ENCODE measurements around the gene SIPA1L3. TPM values are rescaled to one million over a fixed set of nuclear protein-coding genes. Genes with fewer than 3 reads are reported as not detected.

Gene SIPA1L3
- total and polyA plus RNA-seq, 9 of the 15 experiments (the other 6 are each of a cell fraction or from before 2014, with no cell fraction given), result 0.01 to 6.1 (median 2.5) TPM

- TF ChIP-seq, protein P1, sequence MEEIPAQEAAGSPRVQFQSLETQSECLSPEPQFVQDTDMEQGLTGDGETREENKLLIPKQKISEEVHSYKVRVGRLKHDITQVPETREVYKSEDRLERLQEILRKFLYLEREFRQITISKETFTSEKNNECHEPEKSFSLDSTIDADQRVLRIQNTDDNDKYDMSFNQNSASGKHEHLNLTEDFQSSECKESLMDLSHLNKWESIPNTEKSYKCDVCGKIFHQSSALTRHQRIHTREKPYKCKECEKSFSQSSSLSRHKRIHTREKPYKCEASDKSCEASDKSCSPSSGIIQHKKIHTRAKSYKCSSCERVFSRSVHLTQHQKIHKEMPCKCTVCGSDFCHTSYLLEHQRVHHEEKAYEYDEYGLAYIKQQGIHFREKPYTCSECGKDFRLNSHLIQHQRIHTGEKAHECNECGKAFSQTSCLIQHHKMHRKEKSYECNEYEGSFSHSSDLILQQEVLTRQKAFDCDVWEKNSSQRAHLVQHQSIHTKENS (CRISPR knock-in tag; IDR thresholded peaks at IDR 0.05), result no peak
- TF ChIP-seq SP1 (CRISPR knock-in tag; IDR thresholded peaks at IDR 0.05) (no peak), RBM15 (IDR thresholded peaks at IDR 0.05; ENCODE audit: insufficient read depth, low read length) (no peak), ETV5 (CRISPR knock-in tag; IDR thresholded peaks at IDR 0.05; ENCODE audit: low read depth) (no peak)
Observed at GRCh38 chr19:38218204-38218603, 311.2 kb downstream of the SIPA1L3 start (continued).

DNA sequence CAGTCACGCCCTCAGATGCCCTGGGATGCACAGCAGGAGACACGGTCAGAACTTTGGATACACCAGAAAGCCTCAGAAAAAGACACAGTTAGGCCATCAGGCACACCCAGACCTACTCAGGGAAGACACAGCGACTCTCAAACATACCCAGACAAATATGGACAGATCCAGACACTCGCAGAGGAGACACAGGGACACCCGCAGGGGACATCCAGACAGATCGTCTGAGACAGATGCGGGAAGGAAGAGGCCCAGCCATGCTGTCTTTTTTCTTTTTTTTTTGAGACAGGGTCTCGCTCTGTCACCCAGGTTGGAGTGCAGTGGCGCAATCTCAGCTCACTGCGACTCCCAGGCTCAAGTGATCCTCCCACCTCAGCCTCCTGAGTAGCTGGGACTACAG is 312.2 kb downstream of the SIPA1L3 start:
- Histone ChIP-seq H3K79me2 (ENCODE audit: control insufficient read depth, insufficient read depth, low read length) (no peaks in the 10 kb centered on the region; the same call in 2 of the 3 replicates), H3K4me2 (ENCODE audit: insufficient read depth, low read length) (no peak overlapping the region), H3K9me3 (replicated peaks; ENCODE audit: control insufficient read depth, insufficient read depth, low read depth, low read length) (no peaks in the 10 kb centered on the region), H3K9ac (ENCODE audit: insufficient read depth in 1 of 2, low read depth in 2 of 2, low read length in 2 of 2) (no peak overlapping the region; a peak in 1 of 4 replicates), H3K27me3 (ENCODE audit: control insufficient read depth in 2 of 2, insufficient read depth in 2 of 2, low read length in 2 of 2) (no peaks in the 10 kb centered on the region; a peak in 1 of 5 replicates), H3K9me1 (ENCODE audit: control insufficient read depth, insufficient read depth, low read length) (no peaks in the 10 kb centered on the region), H3K36me3 (ENCODE audit: control insufficient read depth, insufficient read depth, low read length) (no peaks in the 10 kb centered on the region), H2AFZ (ENCODE audit: low read depth, low read length) (no peak overlapping the region), H4K20me1 (replicated peaks; ENCODE audit: control insufficient read depth, insufficient read depth, low read length) (no peaks in the 10 kb centered on the region), H3K4me1 (replicated peaks in 1 of 2; ENCODE audit: control insufficient read depth in 2 of 2, insufficient read depth in 2 of 2, low read length in 2 of 2) (peaks cover 3 to 25% of the 10 kb centered on the region in 2 experiments; a peak in 4 of 5 replicates), H3K27ac (ENCODE audit: extremely low read depth, low read depth, low read length) (no peak overlapping the region), H3K4me3 (no peak overlapping the region)
- FAIRE-seq, result no peak
- no peak for ATAC-seq
- POLR2A ChIA-PET, result no interaction called here
- WGBS (ENCODE audit: insufficient coverage, low coverage, missing lambda C conversion rate), result 63% methylated on average over 8 of the region's 10 CpGs
- CTCF ChIA-PET (ENCODE audit: low intra/inter-chr PET ratio), result no interaction called here
- in situ Hi-C loops (cut with MboI), result no loop called here
- intact Hi-C loops (cut with micrococcal nuclease), result no loop called here
- no peak for DNase-seq (ENCODE audit: extremely low read depth in 1 of 4, low spot score in 3 of 4)
- BruUV-seq (replicated peaks), result no TSS peak
- no peak for TF ChIP-seq NR4A1 (CRISPR knock-in tag; IDR thresholded peaks at IDR 0.05)
- no peak for TF ChIP-seq NR4A1 (tag; IDR thresholded peaks at IDR 0.05)
- no peak for TF ChIP-seq SMARCE1 (IDR thresholded peaks at IDR 0.05)
- no peak for TF ChIP-seq POLR2AphosphoS2 (IDR thresholded peaks at IDR 0.05; ENCODE audit: low read length)
- no peak for TF ChIP-seq RFX5 (IDR thresholded peaks at IDR 0.05; ENCODE audit: low read depth, low read length)
- TF ChIP-seq ZNF75A (CRISPR knock-in tag; IDR thresholded peaks at IDR 0.05), result no peak
- no peak for TF ChIP-seq ATF4 (CRISPR knock-in tag; IDR thresholded peaks at IDR 0.05)
- TF ChIP-seq GABPA (tag; conservative IDR thresholded peaks at IDR 0.05; ENCODE audit: low read depth), result no peak
- no peak for TF ChIP-seq FOXA3 (CRISPR knock-in tag; conservative IDR thresholded peaks at IDR 0.05 in 1 of 2, IDR thresholded peaks at IDR 0.05 in 1 of 2)
- TF ChIP-seq CTCF (IDR thresholded peaks at IDR 0.05 in 2 of 3, conservative IDR thresholded peaks at IDR 0.05 in 1 of 3; ENCODE audit: insufficient read depth in 2 of 3, low read depth in 1 of 3, low read length in 3 of 3), result no peak
- TF ChIP-seq HLTF (IDR thresholded peaks at IDR 0.05), result no peak
- no peak for TF ChIP-seq KDM1A (IDR thresholded peaks at IDR 0.05)
- TF ChIP-seq, protein P2, sequence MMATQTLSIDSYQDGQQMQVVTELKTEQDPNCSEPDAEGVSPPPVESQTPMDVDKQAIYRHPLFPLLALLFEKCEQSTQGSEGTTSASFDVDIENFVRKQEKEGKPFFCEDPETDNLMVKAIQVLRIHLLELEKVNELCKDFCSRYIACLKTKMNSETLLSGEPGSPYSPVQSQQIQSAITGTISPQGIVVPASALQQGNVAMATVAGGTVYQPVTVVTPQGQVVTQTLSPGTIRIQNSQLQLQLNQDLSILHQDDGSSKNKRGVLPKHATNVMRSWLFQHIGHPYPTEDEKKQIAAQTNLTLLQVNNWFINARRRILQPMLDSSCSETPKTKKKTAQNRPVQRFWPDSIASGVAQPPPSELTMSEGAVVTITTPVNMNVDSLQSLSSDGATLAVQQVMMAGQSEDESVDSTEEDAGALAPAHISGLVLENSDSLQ (IDR thresholded peaks at IDR 0.05), result no peak
- no peak for TF ChIP-seq TRIM28 (IDR thresholded peaks at IDR 0.05)
- TF ChIP-seq CHD2 (IDR thresholded peaks at IDR 0.05; ENCODE audit: low read depth, low read length), result no peak

Data from K562 (cell line).